ENCODE measurements around the gene LDLRAD3. TPM values are rescaled to one million over a fixed set of nuclear protein-coding genes. Genes with fewer than 3 reads are reported as not detected.
A peak's percentile ranks its signal among the peaks of the same experiment; 100 is the strongest.

LDLRAD3 gene
- total RNA-seq, 1 donor from 2014 or later, result 10.2 TPM

GRCh38 chr11:36148701-36149100 lies 204.8 kb downstream of the LDLRAD3 start:
- TF ChIP-seq, protein P1, sequence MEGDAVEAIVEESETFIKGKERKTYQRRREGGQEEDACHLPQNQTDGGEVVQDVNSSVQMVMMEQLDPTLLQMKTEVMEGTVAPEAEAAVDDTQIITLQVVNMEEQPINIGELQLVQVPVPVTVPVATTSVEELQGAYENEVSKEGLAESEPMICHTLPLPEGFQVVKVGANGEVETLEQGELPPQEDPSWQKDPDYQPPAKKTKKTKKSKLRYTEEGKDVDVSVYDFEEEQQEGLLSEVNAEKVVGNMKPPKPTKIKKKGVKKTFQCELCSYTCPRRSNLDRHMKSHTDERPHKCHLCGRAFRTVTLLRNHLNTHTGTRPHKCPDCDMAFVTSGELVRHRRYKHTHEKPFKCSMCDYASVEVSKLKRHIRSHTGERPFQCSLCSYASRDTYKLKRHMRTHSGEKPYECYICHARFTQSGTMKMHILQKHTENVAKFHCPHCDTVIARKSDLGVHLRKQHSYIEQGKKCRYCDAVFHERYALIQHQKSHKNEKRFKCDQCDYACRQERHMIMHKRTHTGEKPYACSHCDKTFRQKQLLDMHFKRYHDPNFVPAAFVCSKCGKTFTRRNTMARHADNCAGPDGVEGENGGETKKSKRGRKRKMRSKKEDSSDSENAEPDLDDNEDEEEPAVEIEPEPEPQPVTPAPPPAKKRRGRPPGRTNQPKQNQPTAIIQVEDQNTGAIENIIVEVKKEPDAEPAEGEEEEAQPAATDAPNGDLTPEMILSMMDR (IDR thresholded peaks at IDR 0.05; ENCODE audit: insufficient read depth, low read length, poor library complexity, severe bottlenecking), result no peak
- DNase-seq (ENCODE audit: low read depth), result no peak
- no peaks in the 10 kb centered on the region for H3K36me3 ChIP-seq (ENCODE audit: control insufficient read depth, insufficient read depth, low read length)
- H3K4me3 ChIP-seq (ENCODE audit: low read depth, low read length), result no peak overlapping the region
- no peaks in the 10 kb centered on the region for H3K27me3 ChIP-seq (ENCODE audit: control insufficient read depth, insufficient read depth, low read length)

DNA sequence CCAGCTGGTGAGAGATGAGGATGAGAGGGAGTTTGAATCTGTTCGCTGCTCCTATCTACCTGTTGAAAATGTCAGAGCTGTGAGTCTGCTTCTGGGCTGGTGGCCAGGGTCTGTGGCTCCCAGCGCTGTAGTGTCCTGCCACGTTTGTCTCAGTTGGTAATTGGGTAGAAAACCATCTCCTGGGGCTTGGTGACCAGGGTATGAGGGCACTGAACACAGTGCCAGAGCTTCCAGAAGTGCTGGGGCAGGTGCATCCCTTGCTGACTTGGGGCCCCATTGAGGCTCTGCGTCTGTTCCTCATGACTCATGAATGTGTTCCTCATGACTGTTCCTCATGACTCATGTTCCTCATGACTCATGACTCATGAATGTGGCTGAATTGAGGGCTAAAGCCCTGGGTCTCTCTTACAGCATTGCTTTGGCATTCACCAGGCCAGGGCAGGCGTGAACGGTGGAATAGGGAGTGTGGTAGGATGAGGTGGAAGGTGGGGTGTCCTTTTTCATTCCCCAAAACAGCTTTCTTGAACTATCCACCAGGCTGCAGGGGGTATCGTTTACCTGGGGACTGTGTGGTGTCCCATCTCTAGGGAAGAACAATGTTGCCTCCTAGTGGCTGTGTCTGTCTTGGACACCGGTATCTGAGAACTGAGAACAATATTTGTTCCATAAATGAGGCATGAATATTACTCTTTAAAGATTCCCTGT lies 205.8 kb downstream of the LDLRAD3 start:
- DNase-seq (ENCODE audit: low read depth), result peak; percentile 97
- no peaks in the 10 kb centered on the region for H3K27me3 ChIP-seq (ENCODE audit: control insufficient read depth, insufficient read depth, low read length)
- no peak overlapping the region for H3K4me3 ChIP-seq (ENCODE audit: low read depth, low read length)
- TF ChIP-seq, protein P1 (IDR thresholded peaks at IDR 0.05; ENCODE audit: insufficient read depth, low read length, poor library complexity, severe bottlenecking), result peak; percentile 44
- no peaks in the 10 kb centered on the region for H3K36me3 ChIP-seq (ENCODE audit: control insufficient read depth, insufficient read depth, low read length)

DNA sequence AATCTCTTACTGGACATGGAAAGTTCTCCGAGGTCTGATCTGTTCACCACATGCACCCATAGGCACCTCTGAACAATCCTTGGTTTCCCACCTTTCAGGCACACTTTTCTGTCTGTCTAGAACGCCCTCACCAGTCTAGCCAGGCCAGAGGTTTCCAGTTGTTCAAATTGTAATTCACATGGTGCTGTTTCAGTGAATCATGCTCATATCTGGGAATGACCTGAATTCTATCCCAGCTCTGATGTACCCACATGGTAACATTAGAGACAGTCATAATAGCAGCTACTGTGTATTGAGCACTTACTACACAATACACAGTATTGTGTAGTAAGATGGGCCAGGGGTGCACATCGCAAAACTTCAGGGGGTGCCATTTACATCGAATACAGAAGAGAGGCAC lies 207.1 kb downstream of the LDLRAD3 start:
- Histone ChIP-seq H3K27me3 (ENCODE audit: control insufficient read depth, insufficient read depth, low read length) (no peaks in the 10 kb centered on the region), H3K4me3 (ENCODE audit: low read depth, low read length) (no peak overlapping the region), H3K36me3 (ENCODE audit: control insufficient read depth, insufficient read depth, low read length) (no peaks in the 10 kb centered on the region)
- DNase-seq (ENCODE audit: low read depth), result no peak
- TF ChIP-seq, protein P1 (IDR thresholded peaks at IDR 0.05; ENCODE audit: insufficient read depth, low read length, poor library complexity, severe bottlenecking), result no peak

DNA sequence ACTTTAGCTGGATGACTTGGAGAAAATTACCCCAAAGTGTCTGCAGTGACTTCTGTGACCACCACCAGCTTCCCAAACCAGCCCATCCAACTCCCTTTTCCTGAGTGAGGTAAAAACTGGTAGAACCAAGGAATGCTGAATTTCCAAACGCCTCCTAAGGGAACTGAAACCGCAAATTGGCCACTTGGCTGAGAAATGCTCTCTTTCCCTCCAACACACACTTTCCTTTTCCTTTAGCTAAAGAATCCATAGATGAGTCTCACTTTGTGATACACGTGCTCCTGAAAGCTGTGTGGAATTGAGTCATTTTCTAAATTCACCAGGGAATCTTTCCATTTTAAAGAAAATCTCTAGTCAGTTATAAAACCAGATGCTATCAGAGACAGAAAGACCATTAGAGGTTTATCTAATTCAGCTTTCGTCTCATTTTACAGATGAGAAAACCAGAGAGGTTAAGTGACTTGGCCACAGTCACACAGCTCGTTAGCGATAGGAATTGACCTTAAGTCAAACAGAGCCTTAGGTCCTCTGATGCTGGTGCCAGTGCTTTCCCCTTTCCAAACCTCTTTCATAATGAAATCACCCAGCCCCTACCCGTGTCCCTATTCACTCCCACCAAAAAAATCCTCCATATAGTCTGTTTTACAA lies 208.2 kb downstream of the LDLRAD3 start:
- H3K27me3 ChIP-seq (ENCODE audit: control insufficient read depth, insufficient read depth, low read length), result no peaks in the 10 kb centered on the region
- H3K36me3 ChIP-seq (ENCODE audit: control insufficient read depth, insufficient read depth, low read length), result no peaks in the 10 kb centered on the region
- TF ChIP-seq, protein P1 (IDR thresholded peaks at IDR 0.05; ENCODE audit: insufficient read depth, low read length, poor library complexity, severe bottlenecking), result no peak
- no peak for DNase-seq (ENCODE audit: low read depth)
- H3K4me3 ChIP-seq (ENCODE audit: low read depth, low read length), result no peak overlapping the region

- Histone ChIP-seq H3K4me3 (ENCODE audit: low read depth, low read length) (no peak overlapping the region), H3K27me3 (ENCODE audit: control insufficient read depth, insufficient read depth, low read length) (no peaks in the 10 kb centered on the region), H3K36me3 (ENCODE audit: control insufficient read depth, insufficient read depth, low read length) (no peaks in the 10 kb centered on the region)
- TF ChIP-seq, protein P1 (IDR thresholded peaks at IDR 0.05; ENCODE audit: insufficient read depth, low read length, poor library complexity, severe bottlenecking), result no peak
- DNase-seq (ENCODE audit: low read depth), result no peak
Observed at GRCh38 chr11:36153551-36153950, 209.7 kb downstream of the LDLRAD3 start.

All from kidney epithelial cell (primary cell).